SK-N-SH (cell line): Measurements from ENCODE around the gene ANKFN1. TPM values are rescaled to one million over a fixed set of nuclear protein-coding genes. Genes with fewer than 3 reads are reported as not detected.

Experiments used
- CTCF ChIA-PET: fragments of 300-600, 350-600 bp; formaldehyde crosslinking; extraction: SDS; loops from one replicate; lab custom pipeline; 2021; lab: Yijun Ruan, JAX
- POLR2A ChIA-PET: fragments of 350-600 bp; sonication (Branson Sonifier 250); formaldehyde crosslinking; extraction: SDS; loops from one replicate; lab custom pipeline; 2020; ENCODE audit warnings: antibody characterized with exemption, inconsistent platforms; lab: Yijun Ruan, JAX
- DNase-seq: peaks from one replicate; pipeline ENCODE4 v3.0.0; 2012
- H2AFZ ChIP-seq: fragments of 200-600 bp; sonication (generic); 2 replicates; pipeline ENCODE4 v1.8.1; 2016; ENCODE audit warnings: antibody characterized with exemption, mild to moderate bottlenecking, low read depth
- H3F3A ChIP-seq: fragments of 200-600 bp; sonication (generic); replicated peaks from 2 replicates; pipeline ENCODE3; 2016; ENCODE audit warnings: antibody characterized with exemption, mild to moderate bottlenecking; ENCODE audit not compliant: insufficient read depth
- H3K27ac ChIP-seq, 2 experiments: fragments of 200-500 bp in 1 of 2; fragments of 200-600 bp in 1 of 2; sonication (Bioruptor generic) in 1 of 2; sonication (generic), shearing (Covaris generic) in 1 of 2; 2 replicates each; pipeline versions ENCODE4 v1.5.1 to v1.6.1; 2014 to 2016; ENCODE audit warnings: low read depth in 2 of 2, inconsistent platforms in 1 of 2, low read length in 1 of 2, mild to moderate bottlenecking in 1 of 2, mixed read lengths in 1 of 2
- H3K27me3 ChIP-seq: fragments of 200-600 bp; sonication (generic), shearing (Covaris generic); 2 replicates; pipeline ENCODE4 v1.6.1; 2016; ENCODE audit warnings: mixed run types; ENCODE audit not compliant: insufficient read depth
- H3K36me3 ChIP-seq, 2 experiments: fragments of 200-500 bp in 1 of 2; fragments of 200-600 bp in 1 of 2; sonication (Bioruptor generic) in 1 of 2; sonication (generic) in 1 of 2; replicated peaks in 1 of 2; 2 replicates each; pipeline versions ENCODE3 to v1.5.1; 2014 to 2016; ENCODE audit warnings: low read length in 1 of 2, mild to moderate bottlenecking in 1 of 2; ENCODE audit not compliant: insufficient read depth in 2 of 2, control insufficient read depth in 1 of 2
- H3K4me1 ChIP-seq, 2 experiments: fragments of 200-500 bp in 1 of 2; fragments of 200-600 bp in 1 of 2; sonication (Bioruptor generic) in 1 of 2; sonication (generic), shearing (Covaris generic) in 1 of 2; 2 replicates each; pipeline versions ENCODE4 v1.5.1 to v1.6.1; 2014 to 2016; ENCODE audit warnings: low read depth in 1 of 2, low read length in 1 of 2, mixed run types in 1 of 2; ENCODE audit not compliant: insufficient read depth in 2 of 2, control insufficient read depth in 1 of 2
- H3K4me2 ChIP-seq: fragments of 200-600 bp; sonication (generic), shearing (Covaris generic); 2 replicates; pipeline ENCODE4 v1.6.1; 2017; ENCODE audit warnings: mixed run types
- H3K4me3 ChIP-seq, 2 experiments: fragments of 200-500 bp in 1 of 2; fragments of 200-600 bp in 1 of 2; sonication (Bioruptor generic) in 1 of 2; sonication (generic), shearing (Covaris generic) in 1 of 2; 2 replicates each; pipeline versions ENCODE4 v1.5.1 to v1.8.1; 2014 to 2016; ENCODE audit warnings: low read depth in 2 of 2, inconsistent platforms in 1 of 2, low read length in 1 of 2, mild to moderate bottlenecking in 1 of 2, mixed read lengths in 1 of 2, moderate library complexity in 1 of 2
- H3K79me2 ChIP-seq: fragments of 200-600 bp; sonication (generic); 2 replicates; pipeline ENCODE4 v1.8.1; 2017; ENCODE audit warnings: mild to moderate bottlenecking; ENCODE audit not compliant: insufficient read depth
- H3K9ac ChIP-seq: fragments of 200-600 bp; sonication (generic); 2 replicates; pipeline ENCODE4 v1.6.1; 2017; ENCODE audit warnings: mixed run types
- H3K9me2 ChIP-seq: fragments of 200-600 bp; sonication (generic); 2 replicates; pipeline ENCODE4 v1.6.1; 2017; ENCODE audit warnings: mixed run types
- H3K9me3 ChIP-seq: fragments of 200-600 bp; sonication (generic); 2 replicates; pipeline ENCODE4 v1.6.1; 2017; ENCODE audit warnings: mixed run types, mild to moderate bottlenecking, moderate library complexity
- H4K20me1 ChIP-seq: fragments of 200-600 bp; sonication (generic); 2 replicates; pipeline ENCODE4 v1.6.1; 2017; ENCODE audit warnings: mild to moderate bottlenecking, mixed run types; ENCODE audit not compliant: insufficient read depth
- CHD2 ChIP-seq: fragments of 150-350 bp; IDR thresholded peaks from 2 replicates; pipeline ENCODE4 v1.6.1; 2018; ENCODE audit warnings: low read length; ENCODE audit not compliant: partially characterized antibody
- EP300 ChIP-seq, 2 experiments: IDR thresholded peaks; 2 replicates each; pipeline versions ENCODE4 v1.4.0 to v1.6.1; 2012; ENCODE audit warnings: borderline replicate concordance in 1 of 2, low read depth in 1 of 2, low read length in 1 of 2
- FOSL2 ChIP-seq: IDR thresholded peaks from 2 replicates; pipeline ENCODE4 v1.4.0; 2012; ENCODE audit warnings: low read depth, mild to moderate bottlenecking, moderate library complexity, borderline replicate concordance
- FOXM1 ChIP-seq: IDR thresholded peaks from 2 replicates; pipeline ENCODE4 v1.4.0; 2012; ENCODE audit warnings: low read depth, mild to moderate bottlenecking
- GABPA ChIP-seq: IDR thresholded peaks from 2 replicates; pipeline ENCODE4 v1.4.0; 2012; ENCODE audit warnings: low read depth, mild to moderate bottlenecking
- GATA2 ChIP-seq: sonication (generic); formaldehyde crosslinking; IDR thresholded peaks from 2 replicates; pipeline ENCODE4 v1.5.0; 2020; ENCODE audit warnings: mild to moderate bottlenecking, missing genetic modification reagents
- MXI1 ChIP-seq: IDR thresholded peaks from 2 replicates; pipeline ENCODE4 v1.6.1; 2012; ENCODE audit warnings: mild to moderate bottlenecking, low read depth, low read length, improper control_type of control experiment
- NFIC ChIP-seq: IDR thresholded peaks from 2 replicates; pipeline ENCODE4 v1.4.0; 2012; ENCODE audit warnings: borderline replicate concordance
- RAD21 ChIP-seq: IDR thresholded peaks from 2 replicates; pipeline ENCODE4 v1.6.1; 2012; ENCODE audit warnings: mild to moderate bottlenecking, low read length
- RCOR1 ChIP-seq: fragments of 150-350 bp; IDR thresholded peaks from 2 replicates; pipeline ENCODE4 v1.6.1; 2017; ENCODE audit warnings: antibody characterized with exemption, low read length
- REST ChIP-seq: IDR thresholded peaks from 2 replicates; pipeline ENCODE4 v1.6.1; 2012; ENCODE audit warnings: mild to moderate bottlenecking, low read depth, low read length, moderate library complexity
- RFX5 ChIP-seq: IDR thresholded peaks from 2 replicates; pipeline ENCODE4 v1.6.1; 2012; ENCODE audit warnings: mild to moderate bottlenecking, improper control_type of control experiment, low read length
- RXRA ChIP-seq: IDR thresholded peaks from 2 replicates; pipeline ENCODE4 v1.4.0; 2012; ENCODE audit warnings: low read depth, mild to moderate bottlenecking, borderline replicate concordance
- SMC3 ChIP-seq: IDR thresholded peaks from 2 replicates; pipeline ENCODE4 v1.6.1; 2012; ENCODE audit warnings: low read depth, low read length, improper control_type of control experiment
- TCF12 ChIP-seq: IDR thresholded peaks from 2 replicates; pipeline ENCODE4 v1.4.0; 2012
- TEAD4 ChIP-seq: IDR thresholded peaks from 2 replicates; pipeline ENCODE4 v1.4.0; 2012; ENCODE audit warnings: mild to moderate bottlenecking, borderline replicate concordance; ENCODE audit not compliant: insufficient read depth
- YY1 ChIP-seq: IDR thresholded peaks from 2 replicates; pipeline ENCODE4 v1.4.0; 2012; ENCODE audit warnings: low read depth, mild to moderate bottlenecking
- WGBS: methylation state at CpG from one replicate; pipeline ENCODE4 v1.1.6; 2017; ENCODE audit warnings: low lambda C conversion rate; 5-methylcytosine and 5-hydroxymethylcytosine counted together
- polyA plus RNA-seq, 3 experiments: library from polyadenylated mRNA; depleted of rRNA; stranded (reverse); fragments of >200 nt; gene quantifications; 2 replicates each; pipeline ENCODE4 v1.2.3, GENCODE V29; 2012
- TF ChIP-seq, protein P1 (sequence below): fragments of 200-600 bp; sonication (generic); IDR thresholded peaks from 2 replicates; pipeline ENCODE4 v1.6.1; 2017; ENCODE audit warnings: antibody characterized with exemption, mild to moderate bottlenecking, moderate library complexity
- TF ChIP-seq, protein P2 (sequence below): fragments of 150-350 bp; IDR thresholded peaks from 2 replicates; pipeline ENCODE4 v1.6.1; 2017; ENCODE audit warnings: antibody characterized with exemption, low read length, low read depth, borderline replicate concordance
- TF ChIP-seq, protein P3 (sequence below): fragments of 150-350 bp; IDR thresholded peaks from 2 replicates; pipeline ENCODE4 v1.6.1; 2016; ENCODE audit warnings: mild to moderate bottlenecking, low read depth, low read length

Gene ANKFN1
- polyA plus RNA-seq, 1 of the 3 experiments (the other 2 are of a cell fraction): 0.07 TPM

DNA sequence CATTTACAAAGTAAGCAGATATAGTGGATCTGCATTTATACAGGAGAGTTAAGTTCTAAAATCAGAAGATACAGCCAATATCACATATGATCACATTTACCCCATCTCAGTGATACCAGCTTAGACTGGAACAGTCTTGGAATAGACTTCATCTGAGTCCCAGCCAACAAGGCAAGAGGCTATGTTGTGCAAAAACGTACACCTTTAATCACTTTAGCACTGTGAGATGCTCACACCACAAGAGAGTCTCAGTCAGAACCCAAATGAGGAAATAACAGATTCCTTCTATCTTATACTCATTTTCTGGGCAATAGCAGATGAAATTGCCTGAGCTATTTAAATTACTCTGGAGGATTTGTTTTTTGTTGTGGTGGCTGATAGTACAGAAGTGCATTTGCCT lies 145.6 kb downstream of the ANKFN1 start (continued):
- TF ChIP-seq TCF12: no peak
- no peak for TF ChIP-seq NFIC
- TF ChIP-seq RFX5: no peak
- TF ChIP-seq, all 33 proteins: peak for 0

DNA sequence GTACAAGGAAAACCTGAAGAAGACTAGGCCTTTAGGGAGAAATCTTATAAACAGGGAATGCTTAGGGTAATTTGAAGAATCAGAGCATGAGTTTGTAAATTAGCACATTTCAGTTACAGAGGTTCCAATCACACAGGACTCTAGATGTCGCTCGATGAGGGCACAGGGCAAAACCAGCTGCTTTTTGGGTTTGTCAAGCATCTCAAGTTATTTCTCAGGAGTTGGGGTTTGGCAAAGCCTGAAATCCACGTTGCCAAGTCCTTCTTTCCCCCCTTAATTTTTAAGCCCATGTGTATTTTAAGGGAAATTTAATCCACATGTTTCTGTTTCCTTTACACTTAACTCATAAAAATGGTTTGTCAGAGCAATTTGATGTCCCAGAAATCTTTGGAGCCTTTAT lies 146.9 kb downstream of the ANKFN1 start:
- WGBS: 13% methylated on average over 3 of the region's 3 CpGs
- CTCF ChIA-PET: interaction anchor here (0.6 to 1.5 kb wide), 3 partner anchors 11 to 41 kb away, joined by 3 to 6 read pairs (median 3); no protein-coding TSS in a partner anchor

More for the DNA sequence above, 146.9 kb downstream of the ANKFN1 start:
- Histone ChIP-seq H3K9ac (no peak overlapping the region), H3K79me2 (no peaks in the 10 kb centered on the region), H2AFZ (no peak overlapping the region), H3K4me3 (no peak overlapping the region), H3K27me3 (no peaks in the 10 kb centered on the region), H3K27ac (no peak overlapping the region), H4K20me1 (no peaks in the 10 kb centered on the region), H3K4me1 (peaks cover 0 to 4% of the 10 kb centered on the region in 2 experiments; a peak in 1 of 4 replicates), H3K9me2 (no peaks in the 10 kb centered on the region), H3K4me2 (no peak overlapping the region), H3K9me3 (no peaks in the 10 kb centered on the region), H3F3A (no peaks in the 10 kb centered on the region), H3K36me3 (no peaks in the 10 kb centered on the region)
- TF ChIP-seq RAD21: no peak
- TF ChIP-seq FOSL2: no peak
- no peak for TF ChIP-seq RCOR1
- TF ChIP-seq TEAD4: no peak
- TF ChIP-seq REST: no peak
- TF ChIP-seq GABPA: no peak
- no peak for TF ChIP-seq NFIC
- no peak for TF ChIP-seq SMC3
- no peak for TF ChIP-seq EP300 (IDR thresholded peaks at IDR 0.05; ENCODE audit: borderline replicate concordance in 1 of 2, low read depth in 1 of 2, low read length in 1 of 2)
- no peak for TF ChIP-seq TCF12
- no peak for TF ChIP-seq YY1
- no peak for TF ChIP-seq FOXM1
- TF ChIP-seq, protein P1, sequence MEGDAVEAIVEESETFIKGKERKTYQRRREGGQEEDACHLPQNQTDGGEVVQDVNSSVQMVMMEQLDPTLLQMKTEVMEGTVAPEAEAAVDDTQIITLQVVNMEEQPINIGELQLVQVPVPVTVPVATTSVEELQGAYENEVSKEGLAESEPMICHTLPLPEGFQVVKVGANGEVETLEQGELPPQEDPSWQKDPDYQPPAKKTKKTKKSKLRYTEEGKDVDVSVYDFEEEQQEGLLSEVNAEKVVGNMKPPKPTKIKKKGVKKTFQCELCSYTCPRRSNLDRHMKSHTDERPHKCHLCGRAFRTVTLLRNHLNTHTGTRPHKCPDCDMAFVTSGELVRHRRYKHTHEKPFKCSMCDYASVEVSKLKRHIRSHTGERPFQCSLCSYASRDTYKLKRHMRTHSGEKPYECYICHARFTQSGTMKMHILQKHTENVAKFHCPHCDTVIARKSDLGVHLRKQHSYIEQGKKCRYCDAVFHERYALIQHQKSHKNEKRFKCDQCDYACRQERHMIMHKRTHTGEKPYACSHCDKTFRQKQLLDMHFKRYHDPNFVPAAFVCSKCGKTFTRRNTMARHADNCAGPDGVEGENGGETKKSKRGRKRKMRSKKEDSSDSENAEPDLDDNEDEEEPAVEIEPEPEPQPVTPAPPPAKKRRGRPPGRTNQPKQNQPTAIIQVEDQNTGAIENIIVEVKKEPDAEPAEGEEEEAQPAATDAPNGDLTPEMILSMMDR: no peak
- TF ChIP-seq MXI1: no peak
- TF ChIP-seq, protein P2, sequence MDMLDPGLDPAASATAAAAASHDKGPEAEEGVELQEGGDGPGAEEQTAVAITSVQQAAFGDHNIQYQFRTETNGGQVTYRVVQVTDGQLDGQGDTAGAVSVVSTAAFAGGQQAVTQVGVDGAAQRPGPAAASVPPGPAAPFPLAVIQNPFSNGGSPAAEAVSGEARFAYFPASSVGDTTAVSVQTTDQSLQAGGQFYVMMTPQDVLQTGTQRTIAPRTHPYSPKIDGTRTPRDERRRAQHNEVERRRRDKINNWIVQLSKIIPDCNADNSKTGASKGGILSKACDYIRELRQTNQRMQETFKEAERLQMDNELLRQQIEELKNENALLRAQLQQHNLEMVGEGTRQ: no peak
- no peak for TF ChIP-seq RFX5
- no peak for TF ChIP-seq RXRA
- no peak for TF ChIP-seq GATA2 (CRISPR knock-in tag)
- no peak for TF ChIP-seq CHD2
- TF ChIP-seq, protein P3, sequence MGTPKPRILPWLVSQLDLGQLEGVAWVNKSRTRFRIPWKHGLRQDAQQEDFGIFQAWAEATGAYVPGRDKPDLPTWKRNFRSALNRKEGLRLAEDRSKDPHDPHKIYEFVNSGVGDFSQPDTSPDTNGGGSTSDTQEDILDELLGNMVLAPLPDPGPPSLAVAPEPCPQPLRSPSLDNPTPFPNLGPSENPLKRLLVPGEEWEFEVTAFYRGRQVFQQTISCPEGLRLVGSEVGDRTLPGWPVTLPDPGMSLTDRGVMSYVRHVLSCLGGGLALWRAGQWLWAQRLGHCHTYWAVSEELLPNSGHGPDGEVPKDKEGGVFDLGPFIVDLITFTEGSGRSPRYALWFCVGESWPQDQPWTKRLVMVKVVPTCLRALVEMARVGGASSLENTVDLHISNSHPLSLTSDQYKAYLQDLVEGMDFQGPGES: no peak
- POLR2A ChIA-PET: no interaction called here
- no peak for DNase-seq
